ENCODE data around the gene SSX1. TPM values are rescaled to one million over a fixed set of nuclear protein-coding genes. Genes with fewer than 3 reads are reported as not detected.
"Not testable (repeated sequence)": the region's sequence is repeated elsewhere in the genome, so short reads cannot be mapped to it uniquely, and the experiment has no call there.

The SSX1 gene
- not detected for total RNA-seq

GRCh38 chrX:48255062-48255796 is at the start of gene SSX1:
SSX1 (plus strand) TSS chrX:48255392; CDS start chrX:48257242, 1,850 bp downstream.
- H3K27me3 Mint-ChIP-seq, H3K4me3 Mint-ChIP-seq, H3K4me1 Mint-ChIP-seq, H3K36me3 Mint-ChIP-seq, H3K27ac Mint-ChIP-seq, H3K9me3 Mint-ChIP-seq, DNase-seq: not testable (repeated sequence)

GRCh38 chrX:48214341-48214740 is 40.9 kb upstream of the SSX1 start:
- H3K27ac Mint-ChIP-seq, H3K9me3 Mint-ChIP-seq, H3K36me3 Mint-ChIP-seq, DNase-seq, H3K27me3 Mint-ChIP-seq, H3K4me3 Mint-ChIP-seq, H3K4me1 Mint-ChIP-seq: not testable (repeated sequence)

- H3K4me3 Mint-ChIP-seq, H3K27ac Mint-ChIP-seq, DNase-seq, H3K4me1 Mint-ChIP-seq, H3K36me3 Mint-ChIP-seq, H3K9me3 Mint-ChIP-seq, H3K27me3 Mint-ChIP-seq: not testable (repeated sequence)
These were observed 31.0 kb upstream of the SSX1 start for GRCh38 chrX:48224196-48224595.

GRCh38 chrX:48252945-48253344 is 2.2 kb upstream of the SSX1 start:
- not testable (repeated sequence) for H3K36me3 Mint-ChIP-seq, H3K27ac Mint-ChIP-seq, DNase-seq, H3K27me3 Mint-ChIP-seq, H3K4me1 Mint-ChIP-seq, H3K4me3 Mint-ChIP-seq, H3K9me3 Mint-ChIP-seq

GRCh38 chrX:48274365-48274764 is 19.2 kb downstream of the SSX1 start:
- not testable (repeated sequence) for H3K27me3 Mint-ChIP-seq, DNase-seq, H3K4me1 Mint-ChIP-seq, H3K9me3 Mint-ChIP-seq, H3K27ac Mint-ChIP-seq, H3K4me3 Mint-ChIP-seq, H3K36me3 Mint-ChIP-seq

- no peaks in the 10 kb centered on the region for H3K9me3 Mint-ChIP-seq
- H3K36me3 Mint-ChIP-seq, result no peaks in the 10 kb centered on the region
- H3K4me3 Mint-ChIP-seq, result no peak overlapping the region
- DNase-seq, result no peak
- no peaks in the 10 kb centered on the region for H3K4me1 Mint-ChIP-seq
- no peak overlapping the region for H3K27ac Mint-ChIP-seq
- H3K27me3 Mint-ChIP-seq, result no peaks in the 10 kb centered on the region
These were observed 23.8 kb downstream of the SSX1 start for GRCh38 chrX:48278958-48279357.

GRCh38 chrX:48280729-48281128 is 25.5 kb downstream of the SSX1 start:
- H3K27me3 Mint-ChIP-seq, H3K36me3 Mint-ChIP-seq, H3K4me3 Mint-ChIP-seq, H3K4me1 Mint-ChIP-seq, DNase-seq, H3K9me3 Mint-ChIP-seq, H3K27ac Mint-ChIP-seq: not testable (repeated sequence)

GRCh38 chrX:48306175-48306574 is 51.0 kb downstream of the SSX1 start:
- H3K27ac Mint-ChIP-seq, result no peak overlapping the region

GRCh38 chrX:48313996-48314395 is 58.8 kb downstream of the SSX1 start:
- not testable (repeated sequence) for H3K36me3 Mint-ChIP-seq, H3K4me1 Mint-ChIP-seq, DNase-seq, H3K9me3 Mint-ChIP-seq, H3K4me3 Mint-ChIP-seq, H3K27me3 Mint-ChIP-seq, H3K27ac Mint-ChIP-seq

More at GRCh38 chrX:48306175-48306574, 51.0 kb downstream of the SSX1 start:
- no peak for DNase-seq
- Mint-ChIP-seq H3K9me3 (no peaks in the 10 kb centered on the region), H3K4me3 (no peak overlapping the region), H3K36me3 (no peaks in the 10 kb centered on the region), H3K4me1 (no peaks in the 10 kb centered on the region), H3K27me3 (peaks cover 4% of the 10 kb centered on the region)

Other genes with a start within 250 kb of the SSX1 start
- not detected for gene SPACA5, start 248.4 kb upstream of the SSX1 start, total RNA-seq
- gene ZNF630, start 183.8 kb upstream of the SSX1 start, total RNA-seq, result 1 to 10 TPM; 1.6 to 1.9 TPM
- gene SPACA5B, start 124.8 kb upstream of the SSX1 start, total RNA-seq, result not detected
- not detected for gene SSX5, start 58.6 kb upstream of the SSX1 start, total RNA-seq
- not detected for gene SSX3, start 101.3 kb downstream of the SSX1 start, total RNA-seq
- gene SSX4, start 128.1 kb downstream of the SSX1 start, total RNA-seq, result not detected
- not detected for gene SSX4B, start 156.6 kb downstream of the SSX1 start, total RNA-seq
- 100 to 1,000 TPM; 146 to 156 TPM for gene SLC38A5, start 214.9 kb downstream of the SSX1 start, total RNA-seq
- 10 to 100 TPM; 98.7 to 98.8 TPM for gene FTSJ1, start 220.8 kb downstream of the SSX1 start, total RNA-seq

All from activated naive CD8-positive, alpha-beta T cell treated with anti-CD3 and anti-CD28 coated beads for 36 hours (primary cell).